Liver (tissue), 9 donors: ENCODE results near the gene CACYBP. TPM values are rescaled to one million over a fixed set of nuclear protein-coding genes. Genes with fewer than 3 reads are reported as not detected.

Experiments
- DNase-seq: peaks from one replicate; pipeline ENCODE4 v3.0.0-alpha.2; 2017; ENCODE audit warnings: low spot score
- H3K27ac ChIP-seq, 2 donors: one replicate each; pipeline ENCODE4 v1.7.0; 2013; ENCODE audit warnings: inconsistent platforms in 2 of 2, low read length in 2 of 2, control low read depth in 1 of 2, low read depth in 1 of 2, mild to moderate bottlenecking in 1 of 2
- H3K27me3 ChIP-seq, 4 donors: one replicate each; pipeline versions ENCODE4 v1.6.1 to v1.7.0; 2013; ENCODE audit warnings: low read length in 3 of 4, inconsistent platforms in 1 of 4, mild to moderate bottlenecking in 1 of 4, moderate library complexity in 1 of 4; ENCODE audit not compliant: control insufficient read depth in 4 of 4, insufficient read depth in 4 of 4
- H3K36me3 ChIP-seq, 4 donors: one replicate each; pipeline versions ENCODE4 v1.6.1 to v1.7.0; 2013; ENCODE audit warnings: low read length in 3 of 4, mild to moderate bottlenecking in 3 of 4, low read depth in 1 of 4, moderate library complexity in 1 of 4; ENCODE audit not compliant: control insufficient read depth in 4 of 4, insufficient read depth in 3 of 4
- H3K4me1 ChIP-seq, 4 donors: one replicate each; pipeline versions ENCODE4 v1.6.1 to v1.7.0; 2013; ENCODE audit warnings: low read length in 3 of 4, mild to moderate bottlenecking in 3 of 4, moderate library complexity in 1 of 4; ENCODE audit not compliant: control insufficient read depth in 4 of 4, insufficient read depth in 4 of 4
- H3K4me3 ChIP-seq, 3 donors: one replicate each; pipeline versions ENCODE4 v1.6.1 to v1.7.0; 2013; ENCODE audit warnings: low read length in 3 of 3, control low read depth in 1 of 3, low read depth in 1 of 3, mild to moderate bottlenecking in 1 of 3
- H3K9ac ChIP-seq, 2 donors: one replicate each; pipeline ENCODE4 v1.7.0; 2013; ENCODE audit warnings: low read length in 2 of 2, mild to moderate bottlenecking in 2 of 2, moderate library complexity in 2 of 2, control low read depth in 1 of 2, low read depth in 1 of 2
- H3K9me3 ChIP-seq, 4 donors: one replicate each; pipeline versions ENCODE4 v1.6.1 to v1.7.0; 2013; ENCODE audit warnings: low read length in 3 of 4; ENCODE audit not compliant: control insufficient read depth in 4 of 4
- ATF3 ChIP-seq: IDR thresholded peaks from 2 replicates; pipeline ENCODE4 v1.6.1; 2016; ENCODE audit warnings: antibody characterized with exemption
- CTCF ChIP-seq: fragments of 150-350 bp; IDR thresholded peaks from 2 replicates; pipeline ENCODE4 v1.5.1; 2017; ENCODE audit warnings: improper control_type of control experiment, low read depth, low read length; ENCODE audit not compliant: missing input control
- EGR1 ChIP-seq, 2 donors: IDR thresholded peaks; 2 replicates each; pipeline ENCODE4 v1.6.1; 2016 to 2018; ENCODE audit warnings: antibody characterized with exemption in 2 of 2, low read depth in 2 of 2
- FOXA1 ChIP-seq: IDR thresholded peaks from 2 replicates; pipeline ENCODE4 v1.6.1; 2016; ENCODE audit warnings: antibody characterized with exemption
- FOXA2 ChIP-seq: IDR thresholded peaks from 2 replicates; pipeline ENCODE4 v1.6.1; 2016; ENCODE audit warnings: antibody characterized with exemption
- GABPA ChIP-seq, 2 donors: IDR thresholded peaks in 1 of 2; conservative IDR thresholded peaks in 1 of 2; 2 replicates each; pipeline ENCODE4 v1.6.1; 2016; ENCODE audit warnings: antibody characterized with exemption in 2 of 2, mild to moderate bottlenecking in 1 of 2, moderate library complexity in 1 of 2
- HNF4A ChIP-seq, 2 donors: conservative IDR thresholded peaks; 2 replicates each; pipeline ENCODE4 v1.6.1; 2016; ENCODE audit warnings: antibody characterized with exemption in 2 of 2, mild to moderate bottlenecking in 2 of 2
- HNF4G ChIP-seq: IDR thresholded peaks from 2 replicates; pipeline ENCODE4 v1.6.1; 2016; ENCODE audit warnings: antibody characterized with exemption
- JUND ChIP-seq, 2 donors: IDR thresholded peaks; 2 replicates each; pipeline ENCODE4 v1.6.1; 2016; ENCODE audit warnings: antibody characterized with exemption in 2 of 2
- MAX ChIP-seq: IDR thresholded peaks from 2 replicates; pipeline ENCODE4 v1.6.1; 2016; ENCODE audit warnings: antibody characterized with exemption
- NR2F2 ChIP-seq: IDR thresholded peaks from 2 replicates; pipeline ENCODE4 v1.6.1; 2016; ENCODE audit warnings: antibody characterized with exemption
- RAD21 ChIP-seq, 2 donors: IDR thresholded peaks; 2 replicates each; pipeline ENCODE4 v1.6.1; 2016; ENCODE audit warnings: antibody characterized with exemption in 2 of 2, mild to moderate bottlenecking in 2 of 2
- REST ChIP-seq: IDR thresholded peaks from 2 replicates; pipeline ENCODE4 v1.6.1; 2016; ENCODE audit warnings: antibody characterized with exemption, mild to moderate bottlenecking
- RXRA ChIP-seq, 2 donors: IDR thresholded peaks; 2 replicates each; pipeline ENCODE4 v1.6.1; 2017 to 2018; ENCODE audit warnings: antibody characterized with exemption in 2 of 2, mild to moderate bottlenecking in 1 of 2
- SP1 ChIP-seq: IDR thresholded peaks from 2 replicates; pipeline ENCODE4 v1.6.1; 2018; ENCODE audit warnings: antibody characterized with exemption, mild to moderate bottlenecking
- TAF1 ChIP-seq: conservative IDR thresholded peaks from 2 replicates; pipeline ENCODE4 v1.6.1; 2016; ENCODE audit warnings: antibody characterized with exemption, mild to moderate bottlenecking
- YY1 ChIP-seq: IDR thresholded peaks from 2 replicates; pipeline ENCODE4 v1.6.1; 2016; ENCODE audit warnings: antibody characterized with exemption, mild to moderate bottlenecking
- ZBTB33 ChIP-seq: IDR thresholded peaks from 2 replicates; pipeline ENCODE4 v1.6.1; 2016; ENCODE audit warnings: antibody characterized with exemption
- WGBS: extraction: QIAGEN DNeasy Blood & Tissue Kit; methylation state at CpG from one replicate; pipeline ENCODE4 v1.1.7; 2013; 5-methylcytosine and 5-hydroxymethylcytosine counted together
- polyA plus RNA-seq, 2 donors: library from polyadenylated mRNA; stranded (reverse) in 1 of 2; unstranded in 1 of 2; fragments of 200-250 nt in 1 of 2; fragments of >200 nt in 1 of 2; fragmentation: Nextera tagmentation in 1 of 2; extraction: Ambion mirVana in 1 of 2; gene quantifications; one replicate each; pipeline versions ENCODE4 v1.2.1 to v1.2.3, GENCODE V29; 2013 to 2015
- total RNA-seq, 2 donors: library from RNA; depleted of rRNA; stranded (reverse); fragments of >200 nt; gene quantifications; one replicate each; pipeline ENCODE4 v1.2.3, GENCODE V29; 2014
- donor health status: healthy.
- donor health status: healthy.
- donor health status: healthy.
- donor health status: healthy.
- donor health status: healthy.

CACYBP gene
- total and polyA plus RNA-seq, 4 donors: 26.4 to 81.2 (median 36.6) TPM

GRCh38 chr1:174995916-174996315, 3.8 kb upstream of the CACYBP start:
- no peak for DNase-seq
- Histone ChIP-seq H3K4me3 (no peak overlapping the region), H3K9ac (no peak overlapping the region), H3K4me1 (peaks cover 0 to 13% (median 1%) of the 10 kb centered on the region in 4 donors), H3K36me3 (no peaks in the 10 kb centered on the region), H3K9me3 (no peaks in the 10 kb centered on the region), H3K27me3 (no peaks in the 10 kb centered on the region), H3K27ac (no peak overlapping the region)
- 95% methylated on average over 1 of the region's 1 CpG for WGBS
- no peak for TF ChIP-seq RXRA (IDR thresholded peaks at IDR 0.05)
- TF ChIP-seq EGR1 (IDR thresholded peaks at IDR 0.05; ENCODE audit: low read depth in 2 of 2): no peak
- no peak for TF ChIP-seq CTCF
- no peak for TF ChIP-seq JUND (IDR thresholded peaks at IDR 0.05)
- TF ChIP-seq YY1: no peak
- TF ChIP-seq GABPA (IDR thresholded peaks at IDR 0.05 in 1 of 2, conservative IDR thresholded peaks at IDR 0.05 in 1 of 2): no peak
- no peak for TF ChIP-seq NR2F2
- no peak for TF ChIP-seq REST
- no peak for TF ChIP-seq MAX
- no peak for TF ChIP-seq SP1
- no peak for TF ChIP-seq RAD21 (IDR thresholded peaks at IDR 0.05)
- no peak for TF ChIP-seq FOXA2
- TF ChIP-seq ATF3: no peak
- TF ChIP-seq HNF4A (conservative IDR thresholded peaks at IDR 0.05): no peak
- TF ChIP-seq FOXA1: no peak
- no peak for TF ChIP-seq TAF1
- no peak for TF ChIP-seq ZBTB33

- Histone ChIP-seq H3K27me3 (no peaks in the 10 kb centered on the region), H3K4me3 (no peak overlapping the region), H3K27ac (no peak overlapping the region), H3K4me1 (peaks cover 0 to 19% (median 1%) of the 10 kb centered on the region in 4 donors), H3K9ac (no peak overlapping the region), H3K36me3 (no peaks in the 10 kb centered on the region), H3K9me3 (no peaks in the 10 kb centered on the region)
- TF ChIP-seq RXRA (IDR thresholded peaks at IDR 0.05): no peak
- no peak for TF ChIP-seq HNF4G
- no peak for TF ChIP-seq EGR1 (IDR thresholded peaks at IDR 0.05; ENCODE audit: low read depth in 2 of 2)
- no peak for TF ChIP-seq ATF3
- TF ChIP-seq SP1: no peak
- no peak for TF ChIP-seq MAX
- no peak for TF ChIP-seq YY1
- TF ChIP-seq FOXA1: no peak
- TF ChIP-seq GABPA (IDR thresholded peaks at IDR 0.05 in 1 of 2, conservative IDR thresholded peaks at IDR 0.05 in 1 of 2): no peak
- no peak for TF ChIP-seq FOXA2
- no peak for TF ChIP-seq NR2F2
- DNase-seq: no peak
- WGBS: 59% methylated on average over 1 of the region's 1 CpG
Observed at GRCh38 chr1:174996476-174996875, 3.3 kb upstream of the CACYBP start.
